Upper lobe of left lung (tissue), 4 donors: ENCODE data around the gene DSE.

ENCODE experiments used
- CTCF ChIP-seq, 6 experiments: fragments of 450-650 bp in 4 of 6; fragments of 200-600 bp in 2 of 6; sonication (generic) in 2 of 6; IDR thresholded peaks; one replicate each; pipeline ENCODE4 v1.5.1; 2016 to 2019; ENCODE audit warnings: antibody characterized with exemption in 6 of 6
- POLR2A ChIP-seq, 4 donors: fragments of 450-650 bp; IDR thresholded peaks; one replicate each; pipeline ENCODE4 v1.5.1; 2016 to 2017; ENCODE audit warnings: antibody characterized with exemption in 4 of 4, mild to moderate bottlenecking in 2 of 4

DNA sequence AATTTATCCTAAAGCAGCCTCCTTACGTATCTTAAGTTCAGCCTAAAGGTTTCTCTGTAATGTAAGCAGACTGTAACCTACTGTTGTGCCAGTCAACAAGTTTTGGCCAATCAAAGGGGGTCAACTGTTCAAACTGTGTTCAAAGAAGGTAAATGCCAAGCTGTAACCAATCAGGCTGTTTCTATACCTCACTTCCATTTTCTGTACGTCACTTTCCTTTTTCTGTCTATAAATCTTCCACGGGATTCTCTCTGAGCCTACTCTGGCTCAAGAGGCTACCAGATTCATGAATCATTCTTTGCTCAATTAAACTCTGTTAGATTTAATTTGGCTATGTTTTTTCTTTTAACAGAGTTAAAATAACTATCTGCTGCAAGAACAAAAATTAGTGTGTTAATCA, 85.4 kb downstream of the DSE start:
- TF ChIP-seq CTCF (IDR thresholded peaks at IDR 0.05): no peak
- TF ChIP-seq POLR2A (IDR thresholded peaks at IDR 0.05): no peak
